Measurements from ENCODE around the gene B3GNT4. TPM values are rescaled to one million over a fixed set of nuclear protein-coding genes. Genes with fewer than 3 reads are reported as not detected.
A peak's percentile ranks its signal among the peaks of the same experiment; 100 is the strongest.

Gene B3GNT4
- total and polyA plus RNA-seq, 2 of the 8 experiments (the other 6 are each of a cell fraction or from before 2014, with no cell fraction given), result 1.1 to 1.4 TPM

GRCh38 chr12:122206111-122206881 is 2.8 kb downstream of the B3GNT4 start:
- WGBS, 2 experiments (ENCODE audit: extremely low coverage in 1 of 2, insufficient coverage in 1 of 2, insufficient read length in 1 of 2, insufficient replicate concordance in 2 of 2, low coverage in 1 of 2, low lambda C conversion rate in 2 of 2, missing lambda C conversion rate in 1 of 2), result 85% methylated on average over 26 of the region's 27 CpGs; no CpG with 5 or more reads in 1 of the 2 experiments
- FAIRE-seq (no peak), DNase-seq (ENCODE audit: low read depth in 1 of 2, low spot score in 2 of 2) (no peak)
- TF ChIP-seq TAF1 (IDR thresholded peaks at IDR 0.05; ENCODE audit: low read depth, low read length), result no peak
- peak; percentile 85 for TF ChIP-seq MAX (IDR thresholded peaks at IDR 0.05)
- peak; percentile 34; the same call in 1 of the 2 replicates for TF ChIP-seq USF2 (IDR thresholded peaks at IDR 0.05; ENCODE audit: low read length)
- no peak for TF ChIP-seq EZH2 (IDR thresholded peaks at IDR 0.05; ENCODE audit: low read depth, low read length, severe bottlenecking)
- TF ChIP-seq, protein P1, sequence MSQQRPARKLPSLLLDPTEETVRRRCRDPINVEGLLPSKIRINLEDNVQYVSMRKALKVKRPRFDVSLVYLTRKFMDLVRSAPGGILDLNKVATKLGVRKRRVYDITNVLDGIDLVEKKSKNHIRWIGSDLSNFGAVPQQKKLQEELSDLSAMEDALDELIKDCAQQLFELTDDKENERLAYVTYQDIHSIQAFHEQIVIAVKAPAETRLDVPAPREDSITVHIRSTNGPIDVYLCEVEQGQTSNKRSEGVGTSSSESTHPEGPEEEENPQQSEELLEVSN (IDR thresholded peaks at IDR 0.05), result peak; percentile 41; the same call in 1 of the 2 replicates
- peak; percentile 35; the same call in 1 of the 2 replicates for TF ChIP-seq POLR2AphosphoS5 (IDR thresholded peaks at IDR 0.05; ENCODE audit: low read depth, low read length)
- no peak for TF ChIP-seq MAFK (IDR thresholded peaks at IDR 0.05; ENCODE audit: low read depth, low read length)
- no peak for TF ChIP-seq CHD2 (IDR thresholded peaks at IDR 0.05; ENCODE audit: low read length)
- H3K9me3 ChIP-seq (ENCODE audit: insufficient read depth in 2 of 2, low read depth in 1 of 2, low read length in 1 of 2), result no peaks in the 10 kb centered on the region
- peaks cover 0 to 10% (median 3%) of the 10 kb centered on the region in 4 experiments; a peak in 5 of 7 replicates for H3K4me1 ChIP-seq (replicated peaks in 1 of 4; ENCODE audit: control insufficient read depth in 3 of 4, insufficient read depth in 4 of 4, low read length in 3 of 4)
- H3K36me3 ChIP-seq (ENCODE audit: control insufficient read depth in 2 of 4, insufficient read depth in 4 of 4, low read length in 3 of 4), result peaks cover 10 to 42% (median 25%) of the 10 kb centered on the region in 4 experiments
- CTCF ChIA-PET (ENCODE audit: partially characterized antibody), result interaction anchor here (1.1 to 4.1 kb wide), 3 partner anchors 10 to 68 kb away, joined by 6 to 21 read pairs (median 15); no protein-coding TSS in a partner anchor
- no peaks in the 10 kb centered on the region for H3K79me1 ChIP-seq (ENCODE audit: low read depth, low read length)
- no peak overlapping the region for H4K91ac ChIP-seq (replicated peaks; ENCODE audit: insufficient read length, low read length)
- H3K56ac ChIP-seq (replicated peaks; ENCODE audit: insufficient read length, low read depth, low read length), result no peak overlapping the region
- H2BK15ac ChIP-seq (ENCODE audit: low read length), result no peak overlapping the region
- H3K27ac ChIP-seq (ENCODE audit: low read depth, low read length), result no peak overlapping the region
- H3K27me3 ChIP-seq (replicated peaks in 1 of 4; ENCODE audit: control insufficient read depth in 3 of 4, extremely low read depth in 1 of 4, insufficient read depth in 3 of 4, low read length in 3 of 4), result peaks cover 9 to 44% (median 27%) of the 10 kb centered on the region in 4 experiments; a peak in 6 of 7 replicates
- H3K9ac ChIP-seq (replicated peaks in 1 of 4; ENCODE audit: extremely low read depth in 1 of 4, low read depth in 3 of 4, low read length in 3 of 4), result no peak overlapping the region
- H2AFZ ChIP-seq (ENCODE audit: low read length), result no peak overlapping the region
- no peak overlapping the region for H3K14ac ChIP-seq (ENCODE audit: insufficient read length)
- peaks cover 12 to 19% of the 10 kb centered on the region in 2 experiments for H4K20me1 ChIP-seq (replicated peaks in 1 of 2; ENCODE audit: control insufficient read depth in 1 of 2, insufficient read depth in 2 of 2, low read length in 2 of 2)
- no peak overlapping the region for H2BK120ac ChIP-seq (replicated peaks; ENCODE audit: low read depth, low read length)
- H4K8ac ChIP-seq (ENCODE audit: extremely low read depth, insufficient read depth, low read length), result no peak overlapping the region
- H3K23me2 ChIP-seq (ENCODE audit: low read depth, low read length), result peaks cover 9% of the 10 kb centered on the region; the same call in 1 of the 2 replicates
- H3K4me3 ChIP-seq (ENCODE audit: extremely low read depth in 1 of 4, insufficient read depth in 2 of 4, low read depth in 3 of 4, low read length in 4 of 4), result no peak overlapping the region
- H2BK12ac ChIP-seq (ENCODE audit: low read depth, low read length), result no peak overlapping the region
- no peak overlapping the region for H4K5ac ChIP-seq (ENCODE audit: insufficient read length, low read depth, low read length)
- no peak overlapping the region for H2AK5ac ChIP-seq (ENCODE audit: low read depth, low read length)
- no peak overlapping the region for H3K23ac ChIP-seq (ENCODE audit: insufficient read length)
- no peaks in the 10 kb centered on the region for H3K79me2 ChIP-seq (ENCODE audit: control insufficient read depth in 1 of 2, insufficient read depth in 2 of 2, low read length in 2 of 2)
- no peak overlapping the region; a peak in 1 of 4 replicates for H3K4me2 ChIP-seq (ENCODE audit: insufficient read depth in 1 of 2, low read depth in 2 of 2, low read length in 2 of 2)
- POLR2A ChIA-PET (ENCODE audit: partially characterized antibody), result interaction anchor here (0.6 to 17.6 kb wide), 5 partner anchors 9 to 68 kb away, joined by 3 to 230 read pairs (median 6); partner anchors contain the start of gene DIABLO
- no peak overlapping the region for H3K4ac ChIP-seq (replicated peaks; ENCODE audit: insufficient read length, low read depth, low read length)
- H2BK20ac ChIP-seq (ENCODE audit: low read length), result no peak overlapping the region
- H2BK5ac ChIP-seq (ENCODE audit: low read depth, low read length), result no peak overlapping the region
- no peak overlapping the region for H3K18ac ChIP-seq (ENCODE audit: extremely low read depth, low read length)

Measured in H1 (cell line).